HepG2 (cell line): ENCODE data around the gene HSPA5. TPM values are rescaled to one million over a fixed set of nuclear protein-coding genes. Genes with fewer than 3 reads are reported as not detected.

ENCODE experiments used
- BHLHE40 ChIP-seq: IDR thresholded peaks from 2 replicates; pipeline ENCODE4 v1.6.1; 2011; ENCODE audit warnings: low read length, improper control_type of control experiment
- BRD4 ChIP-seq: sonication (generic); formaldehyde crosslinking; IDR thresholded peaks from 2 replicates; pipeline ENCODE4 v1.4.0; 2020; ENCODE audit warnings: missing genetic modification reagents
- ESRRA ChIP-seq: sonication (generic); formaldehyde crosslinking; IDR thresholded peaks from 2 replicates; pipeline ENCODE4 v1.5.1; 2020; ENCODE audit warnings: mild to moderate bottlenecking, low read depth, missing genetic modification reagents
- ETV6 ChIP-seq: sonication (generic); formaldehyde crosslinking; conservative IDR thresholded peaks from 2 replicates; pipeline ENCODE4 v1.4.0; 2020; ENCODE audit warnings: missing genetic modification reagents
- FOSL2 ChIP-seq: sonication (generic); formaldehyde crosslinking; IDR thresholded peaks from 2 replicates; pipeline ENCODE4 v1.4.0; 2020; ENCODE audit warnings: missing genetic modification reagents
- KDM2A ChIP-seq: sonication (generic); formaldehyde crosslinking; IDR thresholded peaks from 2 replicates; pipeline ENCODE4 v1.4.0; 2020; ENCODE audit warnings: low read depth, missing genetic modification reagents, borderline replicate concordance
- NR2C2 ChIP-seq: sonication (generic); formaldehyde crosslinking; IDR thresholded peaks from 2 replicates; pipeline ENCODE4 v1.4.0; 2020; ENCODE audit warnings: missing genetic modification reagents, mild to moderate bottlenecking, moderate library complexity, borderline replicate concordance
- POGZ ChIP-seq: sonication (generic); formaldehyde crosslinking; IDR thresholded peaks from 2 replicates; pipeline ENCODE4 v1.4.0; 2020; ENCODE audit warnings: mild to moderate bottlenecking, missing genetic modification reagents
- TAF1 ChIP-seq: sonication (generic); formaldehyde crosslinking; IDR thresholded peaks from 2 replicates; pipeline ENCODE4 v1.4.0; 2020; ENCODE audit warnings: missing genetic modification reagents
- U2AF1 ChIP-seq: fragments of 200-400 bp; formaldehyde crosslinking; optimal IDR thresholded peaks from 2 replicates; pipeline ENCODE3; 2017; ENCODE audit warnings: mild to moderate bottlenecking, low read depth, low read length
- ZBTB2 ChIP-seq: sonication (generic); formaldehyde crosslinking; IDR thresholded peaks from 2 replicates; pipeline ENCODE4 v1.8.0; 2022; ENCODE audit warnings: low read depth, missing genetic modification reagents
- ZBTB20 ChIP-seq: sonication (generic); formaldehyde crosslinking; IDR thresholded peaks from 2 replicates; pipeline ENCODE4 v1.8.1; 2023; ENCODE audit warnings: missing genetic modification reagents, low read depth, mild to moderate bottlenecking, borderline replicate concordance
- ZNF543 ChIP-seq: sonication (generic); formaldehyde crosslinking; IDR thresholded peaks from 2 replicates; pipeline ENCODE4 v1.4.0; 2020; ENCODE audit warnings: mild to moderate bottlenecking, missing genetic modification reagents
- ZNF678 ChIP-seq: sonication (generic); formaldehyde crosslinking; IDR thresholded peaks from 2 replicates; pipeline ENCODE4 v1.4.0; 2020; ENCODE audit warnings: mild to moderate bottlenecking, missing genetic modification reagents
- ZNF720 ChIP-seq: sonication (generic); formaldehyde crosslinking; IDR thresholded peaks from 2 replicates; pipeline ENCODE4 v1.4.0; 2020; ENCODE audit warnings: missing genetic modification reagents
- ZZZ3 ChIP-seq: sonication (generic); formaldehyde crosslinking; IDR thresholded peaks from 2 replicates; pipeline ENCODE4 v1.4.0; 2020; ENCODE audit warnings: missing genetic modification reagents, mild to moderate bottlenecking, borderline replicate concordance
- polyA plus RNA-seq, 8 experiments: library from polyadenylated mRNA; depleted of rRNA in 3 of 8; stranded (reverse) in 7 of 8; unstranded in 1 of 8; fragments of >200 nt; fragmentation: Illumina TruSeq in 4 of 8; extraction: Trizol in 4 of 8; gene quantifications; 2 replicates each; pipeline versions ENCODE4 v1.2.1 to v1.2.3, GENCODE V29; 2011 to 2016; ENCODE audit warnings: low read depth in 4 of 8, missing spikeins in 1 of 8, mixed read lengths in 1 of 8; ENCODE audit not compliant: insufficient read depth in 1 of 8
- total RNA-seq, 5 experiments: library from RNA; depleted of rRNA; stranded (reverse); fragments of >200 nt; fragmentation: Illumina TruSeq; extraction: Trizol; gene quantifications; 2 replicates each; pipeline ENCODE4 v1.2.3, GENCODE V29; 2016; ENCODE audit warnings: low read depth in 1 of 5
- TF ChIP-seq, protein P1 (sequence below), 2 experiments: sonication (generic) in 1 of 2; formaldehyde crosslinking in 1 of 2; IDR thresholded peaks; 2 replicates each; pipeline versions ENCODE4 v1.6.1 to v1.9.0; 2014 to 2022; ENCODE audit warnings: antibody characterized with exemption in 1 of 2, borderline replicate concordance in 1 of 2, inconsistent platforms in 1 of 2, low read depth in 1 of 2, missing genetic modification reagents in 1 of 2
- TF ChIP-seq, protein P2 (sequence below): sonication (generic); formaldehyde crosslinking; IDR thresholded peaks from 2 replicates; pipeline ENCODE4 v1.5.0; 2020; ENCODE audit warnings: missing genetic modification reagents
- TF ChIP-seq, protein P3 (sequence below): sonication (generic); formaldehyde crosslinking; IDR thresholded peaks from 2 replicates; pipeline ENCODE4 v1.4.0; 2020; ENCODE audit warnings: missing genetic modification reagents, low read depth, mild to moderate bottlenecking, borderline replicate concordance

HSPA5 gene
- total and polyA plus RNA-seq, 2 of the 13 experiments (the other 11 are each of a cell fraction or from before 2014, with no cell fraction given): 201 to 206 TPM

GRCh38 chr9:125261501-125262293, 20.6 kb upstream of the HSPA5 start, which contains the start of gene GAPVD1 (continued):
- TF ChIP-seq, protein P1, sequence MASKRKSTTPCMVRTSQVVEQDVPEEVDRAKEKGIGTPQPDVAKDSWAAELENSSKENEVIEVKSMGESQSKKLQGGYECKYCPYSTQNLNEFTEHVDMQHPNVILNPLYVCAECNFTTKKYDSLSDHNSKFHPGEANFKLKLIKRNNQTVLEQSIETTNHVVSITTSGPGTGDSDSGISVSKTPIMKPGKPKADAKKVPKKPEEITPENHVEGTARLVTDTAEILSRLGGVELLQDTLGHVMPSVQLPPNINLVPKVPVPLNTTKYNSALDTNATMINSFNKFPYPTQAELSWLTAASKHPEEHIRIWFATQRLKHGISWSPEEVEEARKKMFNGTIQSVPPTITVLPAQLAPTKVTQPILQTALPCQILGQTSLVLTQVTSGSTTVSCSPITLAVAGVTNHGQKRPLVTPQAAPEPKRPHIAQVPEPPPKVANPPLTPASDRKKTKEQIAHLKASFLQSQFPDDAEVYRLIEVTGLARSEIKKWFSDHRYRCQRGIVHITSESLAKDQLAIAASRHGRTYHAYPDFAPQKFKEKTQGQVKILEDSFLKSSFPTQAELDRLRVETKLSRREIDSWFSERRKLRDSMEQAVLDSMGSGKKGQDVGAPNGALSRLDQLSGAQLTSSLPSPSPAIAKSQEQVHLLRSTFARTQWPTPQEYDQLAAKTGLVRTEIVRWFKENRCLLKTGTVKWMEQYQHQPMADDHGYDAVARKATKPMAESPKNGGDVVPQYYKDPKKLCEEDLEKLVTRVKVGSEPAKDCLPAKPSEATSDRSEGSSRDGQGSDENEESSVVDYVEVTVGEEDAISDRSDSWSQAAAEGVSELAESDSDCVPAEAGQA (IDR thresholded peaks at IDR 0.05; ENCODE audit: low read depth): 0 out of 2 replicates have a peak, but pooled peaks have one; percentile 29
- TF ChIP-seq, protein P1 (CRISPR knock-in tag; IDR thresholded peaks at IDR 0.05; ENCODE audit: borderline replicate concordance): peak; percentile 50; the same call in 1 of the 2 replicates
- TF ChIP-seq TAF1 (CRISPR knock-in tag): peak; percentile 63; the same call in 1 of the 2 replicates
- peak; percentile 10; the same call in 1 of the 2 replicates for TF ChIP-seq BHLHE40
- peak; percentile 23; the same call in 1 of the 2 replicates for TF ChIP-seq ESRRA (CRISPR knock-in tag)
- TF ChIP-seq ZNF543 (CRISPR knock-in tag): peak; percentile 88
- TF ChIP-seq ZBTB2 (CRISPR knock-in tag): 0 out of 2 replicates have a peak, but pooled peaks have one; percentile 37
- TF ChIP-seq U2AF1: no peak
- TF ChIP-seq FOSL2: 0 out of 2 replicates have a peak, but pooled peaks have one; percentile 12
- TF ChIP-seq ZBTB20: peak; percentile 87; the same call in 1 of the 2 replicates
- TF ChIP-seq NR2C2 (CRISPR knock-in tag): peak; percentile 86
- TF ChIP-seq BRD4 (CRISPR knock-in tag): peak; percentile 90
- TF ChIP-seq ZNF678 (CRISPR knock-in tag): peak; percentile 93
- no peak for TF ChIP-seq ZNF720 (CRISPR knock-in tag)
- TF ChIP-seq, protein P2, sequence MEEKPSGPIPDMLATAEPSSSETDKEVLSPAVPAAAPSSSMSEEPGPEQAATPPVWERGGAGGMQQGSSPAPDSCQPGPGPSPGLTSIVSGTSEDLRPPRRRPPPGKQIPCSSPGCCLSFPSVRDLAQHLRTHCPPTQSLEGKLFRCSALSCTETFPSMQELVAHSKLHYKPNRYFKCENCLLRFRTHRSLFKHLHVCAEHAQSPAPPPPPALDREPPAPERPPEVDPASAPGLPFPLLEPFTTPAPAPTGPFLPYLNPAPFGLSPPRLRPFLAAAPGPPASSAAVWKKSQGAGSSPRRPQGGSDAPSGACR: peak; percentile 40; the same call in 1 of the 2 replicates
- peak; percentile 65 for TF ChIP-seq ZZZ3 (CRISPR knock-in tag)
- TF ChIP-seq POGZ (CRISPR knock-in tag): peak; percentile 60; the same call in 1 of the 2 replicates
- TF ChIP-seq ETV6 (CRISPR knock-in tag): peak; percentile 55; the same call in 1 of the 2 replicates
- TF ChIP-seq, protein P3, sequence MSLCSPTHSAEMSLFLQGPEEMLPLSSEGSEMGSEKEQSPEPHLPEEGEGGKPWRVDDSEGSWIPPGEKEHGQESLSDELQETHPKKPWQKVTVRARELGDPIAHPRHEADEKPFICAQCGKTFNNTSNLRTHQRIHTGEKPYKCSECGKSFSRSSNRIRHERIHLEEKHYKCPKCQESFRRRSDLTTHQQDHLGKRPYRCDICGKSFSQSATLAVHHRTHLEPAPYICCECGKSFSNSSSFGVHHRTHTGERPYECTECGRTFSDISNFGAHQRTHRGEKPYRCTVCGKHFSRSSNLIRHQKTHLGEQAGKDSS: peak; percentile 80
- TF ChIP-seq KDM2A (CRISPR knock-in tag): peak; percentile 38; the same call in 1 of the 2 replicates
